ENCODE results near the gene RPH3AL. TPM values are rescaled to one million over a fixed set of nuclear protein-coding genes. Genes with fewer than 3 reads are reported as not detected.

The RPH3AL gene
- total RNA-seq, 4 donors from 2014 or later = 31.4 to 92.4 (median 48.6) TPM

DNA sequence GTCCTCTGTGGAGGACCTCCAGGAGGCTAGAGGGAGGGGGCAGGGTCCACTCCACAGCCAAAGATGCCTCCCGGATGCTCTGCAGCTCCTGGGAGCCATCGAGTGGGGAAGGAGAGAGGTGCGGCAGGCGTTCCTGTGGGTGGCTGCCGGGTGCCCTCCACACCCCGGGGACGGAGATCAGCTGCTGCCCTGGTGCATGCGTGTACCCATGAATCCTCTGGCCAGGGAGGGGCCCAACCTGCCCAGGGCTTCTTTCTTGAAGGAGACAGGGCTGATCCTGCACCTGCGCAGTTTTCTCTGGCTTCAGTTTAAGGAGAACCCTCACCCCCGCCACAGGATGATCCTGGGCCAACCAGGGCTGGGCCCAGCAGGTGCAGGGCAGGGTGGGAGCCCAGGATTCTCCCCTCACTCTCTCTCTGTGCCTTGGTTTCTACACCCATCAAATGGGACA, 137.7 kb downstream of the RPH3AL start:
- Histone ChIP-seq H3K27ac (no peak overlapping the region), H3K9me3 (no peaks in the 10 kb centered on the region), H3K36me3 (no peaks in the 10 kb centered on the region), H3K4me1 (no peaks in the 10 kb centered on the region), H3K4me3 (peak overlapping the region in 1 of 4 donors; percentile 40), H3K27me3 (no peaks in the 10 kb centered on the region)
- DNase-seq = no peak
- no peak for TF ChIP-seq POLR2A (IDR thresholded peaks at IDR 0.05)
- TF ChIP-seq, protein P1, sequence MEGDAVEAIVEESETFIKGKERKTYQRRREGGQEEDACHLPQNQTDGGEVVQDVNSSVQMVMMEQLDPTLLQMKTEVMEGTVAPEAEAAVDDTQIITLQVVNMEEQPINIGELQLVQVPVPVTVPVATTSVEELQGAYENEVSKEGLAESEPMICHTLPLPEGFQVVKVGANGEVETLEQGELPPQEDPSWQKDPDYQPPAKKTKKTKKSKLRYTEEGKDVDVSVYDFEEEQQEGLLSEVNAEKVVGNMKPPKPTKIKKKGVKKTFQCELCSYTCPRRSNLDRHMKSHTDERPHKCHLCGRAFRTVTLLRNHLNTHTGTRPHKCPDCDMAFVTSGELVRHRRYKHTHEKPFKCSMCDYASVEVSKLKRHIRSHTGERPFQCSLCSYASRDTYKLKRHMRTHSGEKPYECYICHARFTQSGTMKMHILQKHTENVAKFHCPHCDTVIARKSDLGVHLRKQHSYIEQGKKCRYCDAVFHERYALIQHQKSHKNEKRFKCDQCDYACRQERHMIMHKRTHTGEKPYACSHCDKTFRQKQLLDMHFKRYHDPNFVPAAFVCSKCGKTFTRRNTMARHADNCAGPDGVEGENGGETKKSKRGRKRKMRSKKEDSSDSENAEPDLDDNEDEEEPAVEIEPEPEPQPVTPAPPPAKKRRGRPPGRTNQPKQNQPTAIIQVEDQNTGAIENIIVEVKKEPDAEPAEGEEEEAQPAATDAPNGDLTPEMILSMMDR (IDR thresholded peaks at IDR 0.05) = no peak

DNA sequence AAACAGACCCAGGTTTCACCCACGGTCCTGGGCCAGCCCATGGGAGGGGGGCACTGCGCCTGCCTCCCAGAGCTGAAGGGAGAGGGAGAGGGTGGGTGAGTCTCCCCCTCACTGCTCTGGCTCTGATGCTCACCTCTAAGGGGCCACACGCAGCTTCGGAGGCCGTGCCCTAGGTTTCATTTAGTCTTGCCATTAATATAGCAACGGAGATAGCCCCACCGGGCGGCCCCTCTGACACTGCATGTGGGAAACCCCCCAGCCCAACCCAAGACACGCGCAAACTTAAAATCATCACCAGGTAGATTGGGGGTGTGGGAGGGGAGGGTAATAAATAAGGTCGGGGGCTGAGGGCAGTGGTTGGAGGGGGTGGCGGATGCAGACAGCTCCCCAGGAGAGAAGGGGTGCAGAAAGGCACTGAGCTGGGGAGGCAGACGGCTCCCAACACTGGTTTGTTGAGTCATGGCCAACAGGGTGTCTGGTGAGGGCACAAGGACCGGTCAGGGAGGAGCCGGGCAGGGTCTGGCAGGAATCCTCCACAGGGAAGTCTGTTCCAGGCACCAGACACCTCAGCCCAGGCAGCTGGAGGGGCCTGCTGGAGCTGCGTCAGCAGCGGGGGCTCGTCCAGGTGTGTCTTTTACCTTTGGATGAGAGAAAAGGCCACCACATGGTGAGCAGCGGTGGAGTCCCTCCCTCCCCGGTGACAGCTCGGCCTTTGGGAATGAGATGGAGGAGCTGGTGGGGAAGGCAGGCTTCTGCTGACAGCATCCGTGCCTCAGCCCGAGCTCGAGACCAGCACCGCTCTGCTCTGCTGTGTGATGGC, 139.1 kb downstream of the RPH3AL start:
- DNase-seq = no peak

DNA sequence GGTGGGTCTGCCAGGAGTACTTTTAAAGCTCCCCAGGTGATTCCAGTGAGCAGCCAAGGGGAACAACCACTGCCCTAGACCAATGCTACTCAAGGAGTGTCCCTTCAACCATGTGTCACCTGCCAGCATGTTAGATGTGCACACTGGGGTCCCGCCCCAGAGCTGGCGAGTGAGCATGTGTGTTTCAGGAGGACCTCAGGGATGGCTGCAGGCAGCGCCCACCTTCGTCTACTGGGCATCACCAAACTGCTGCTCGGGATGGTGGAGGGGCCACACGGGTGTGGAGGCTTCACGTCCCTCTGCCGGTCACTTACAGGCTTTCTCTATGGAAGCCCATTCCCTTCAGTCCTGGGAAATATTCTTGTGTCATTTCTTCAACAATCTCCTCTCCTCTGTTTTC, 142.2 kb downstream of the RPH3AL start:
- Histone ChIP-seq H3K4me3 (no peak overlapping the region), H3K27ac (no peak overlapping the region), H3K36me3 (no peaks in the 10 kb centered on the region), H3K9me3 (no peaks in the 10 kb centered on the region), H3K4me1 (no peaks in the 10 kb centered on the region), H3K27me3 (no peaks in the 10 kb centered on the region)
- no peak for TF ChIP-seq POLR2A (IDR thresholded peaks at IDR 0.05)
- TF ChIP-seq, protein P1 (IDR thresholded peaks at IDR 0.05) = no peak
- DNase-seq = no peak

More for the DNA sequence above, 139.1 kb downstream of the RPH3AL start:
- H3K27me3 ChIP-seq = no peaks in the 10 kb centered on the region
- no peaks in the 10 kb centered on the region for H3K9me3 ChIP-seq
- no peaks in the 10 kb centered on the region for H3K36me3 ChIP-seq
- no peak for TF ChIP-seq POLR2A (IDR thresholded peaks at IDR 0.05)
- TF ChIP-seq, protein P1 (IDR thresholded peaks at IDR 0.05) = no peak
- no peak overlapping the region for H3K27ac ChIP-seq
- H3K4me3 ChIP-seq = no peak overlapping the region
- no peaks in the 10 kb centered on the region for H3K4me1 ChIP-seq

DNA sequence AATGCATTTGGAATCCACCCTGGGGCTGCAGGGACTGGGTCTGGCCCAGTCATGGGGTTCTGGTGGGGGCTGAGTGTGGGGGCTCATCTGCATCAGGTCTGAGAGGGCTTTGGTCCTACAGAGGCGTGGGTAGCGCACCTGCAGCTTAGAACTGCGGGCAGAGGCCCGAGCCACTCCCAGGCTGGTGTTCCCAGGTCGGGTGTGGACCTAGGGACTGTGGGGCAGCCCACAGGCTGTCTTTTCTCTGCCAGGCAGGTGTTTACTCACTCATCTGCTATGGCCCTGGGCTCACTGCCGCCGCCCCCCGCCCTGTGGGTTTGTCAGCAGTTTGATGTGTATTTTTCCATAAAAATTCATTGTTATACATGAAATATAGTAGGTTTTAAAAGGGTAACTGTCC, 144.2 kb downstream of the RPH3AL start:
- DNase-seq = peak in 1 of 3 donors; percentile 31
- Histone ChIP-seq H3K27me3 (no peaks in the 10 kb centered on the region), H3K9me3 (no peaks in the 10 kb centered on the region), H3K4me3 (no peak overlapping the region), H3K4me1 (no peaks in the 10 kb centered on the region), H3K36me3 (no peaks in the 10 kb centered on the region), H3K27ac (no peak overlapping the region)
- TF ChIP-seq, protein P1 (IDR thresholded peaks at IDR 0.05) = no peak
- TF ChIP-seq POLR2A (IDR thresholded peaks at IDR 0.05) = no peak

DNA sequence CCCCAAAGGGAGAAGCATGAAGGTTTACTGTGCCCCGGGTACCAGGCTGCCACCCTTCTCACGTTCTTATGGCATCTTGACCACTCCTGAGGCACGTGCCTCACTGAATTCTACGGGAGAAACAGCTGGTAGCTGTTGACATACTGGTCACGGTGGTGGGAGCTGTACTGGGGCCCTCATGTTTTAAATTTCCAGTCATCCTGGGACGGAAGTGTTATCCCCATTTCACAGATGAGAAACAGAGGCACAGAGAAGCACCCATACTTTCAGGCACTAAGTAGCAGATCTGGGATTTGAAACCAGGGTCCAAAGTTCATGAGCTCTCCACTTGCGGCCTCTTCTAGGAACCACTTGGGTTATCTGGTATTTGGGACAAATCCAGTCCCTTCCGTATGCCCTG, 144.8 kb downstream of the RPH3AL start:
- no peak for DNase-seq
- H3K27me3 ChIP-seq = no peaks in the 10 kb centered on the region
- no peaks in the 10 kb centered on the region for H3K9me3 ChIP-seq
- no peaks in the 10 kb centered on the region for H3K4me1 ChIP-seq
- no peak overlapping the region for H3K4me3 ChIP-seq
- no peaks in the 10 kb centered on the region for H3K36me3 ChIP-seq
- no peak overlapping the region for H3K27ac ChIP-seq
- TF ChIP-seq POLR2A (IDR thresholded peaks at IDR 0.05) = no peak
- TF ChIP-seq, protein P1 (IDR thresholded peaks at IDR 0.05) = no peak

All from Peyer's patch (tissue), 4 donors.